HEK293T (cell line): Measurements from ENCODE around the gene PGBD5.

ENCODE experiments used
- FOXM1 ChIP-seq: fragments of 450-650 bp; IDR thresholded peaks from 2 replicates; pipeline ENCODE4 v1.6.1; 2017; ENCODE audit warnings: mild to moderate bottlenecking, borderline replicate concordance
- L3MBTL2 ChIP-seq: fragments of 450-650 bp; conservative IDR thresholded peaks from 2 replicates; pipeline ENCODE4 v1.6.1; 2016; ENCODE audit warnings: mild to moderate bottlenecking
- SP1 ChIP-seq: fragments of 450-650 bp; IDR thresholded peaks from 2 replicates; pipeline ENCODE4 v1.6.1; 2017
- TF ChIP-seq, protein P1 (sequence below): fragments of 450-650 bp; IDR thresholded peaks from 2 replicates; pipeline ENCODE4 v1.6.1; 2016

DNA sequence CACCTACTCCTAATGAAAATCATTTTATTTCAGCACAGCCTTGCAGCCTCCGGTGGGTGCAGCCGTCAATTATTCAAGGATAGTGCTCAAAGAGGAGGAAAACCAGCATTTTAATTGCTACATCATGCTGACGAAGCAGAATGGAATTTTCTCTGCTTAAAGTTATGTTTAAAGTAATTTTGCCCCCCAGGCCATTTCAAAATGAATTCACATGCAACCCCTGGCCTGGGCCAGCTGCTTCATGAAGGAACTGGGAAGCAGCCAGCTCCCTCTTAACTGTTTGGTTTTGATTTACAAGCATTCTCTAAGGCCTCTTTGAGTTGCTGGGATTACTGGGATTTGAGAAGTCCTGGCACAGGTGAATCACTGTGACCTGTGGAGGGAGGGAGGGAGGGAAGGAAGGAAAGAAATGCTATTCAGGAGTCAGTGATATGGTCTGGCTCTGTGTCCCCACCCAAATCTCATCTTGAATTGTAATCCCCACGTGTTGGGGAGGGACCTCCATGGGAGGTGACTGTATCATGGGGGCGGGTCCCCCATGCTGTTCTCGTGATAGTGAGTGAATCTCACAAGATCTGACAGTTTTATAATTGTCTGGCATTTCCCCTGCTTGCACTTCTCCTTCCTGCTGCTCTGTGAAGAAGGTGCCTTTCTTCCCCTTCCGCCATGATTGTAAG, 66.0 kb downstream of the PGBD5 start:
- TF ChIP-seq SP1 = no peak
- no peak for TF ChIP-seq FOXM1
- TF ChIP-seq, protein P1, sequence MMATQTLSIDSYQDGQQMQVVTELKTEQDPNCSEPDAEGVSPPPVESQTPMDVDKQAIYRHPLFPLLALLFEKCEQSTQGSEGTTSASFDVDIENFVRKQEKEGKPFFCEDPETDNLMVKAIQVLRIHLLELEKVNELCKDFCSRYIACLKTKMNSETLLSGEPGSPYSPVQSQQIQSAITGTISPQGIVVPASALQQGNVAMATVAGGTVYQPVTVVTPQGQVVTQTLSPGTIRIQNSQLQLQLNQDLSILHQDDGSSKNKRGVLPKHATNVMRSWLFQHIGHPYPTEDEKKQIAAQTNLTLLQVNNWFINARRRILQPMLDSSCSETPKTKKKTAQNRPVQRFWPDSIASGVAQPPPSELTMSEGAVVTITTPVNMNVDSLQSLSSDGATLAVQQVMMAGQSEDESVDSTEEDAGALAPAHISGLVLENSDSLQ = no peak
- no peak for TF ChIP-seq L3MBTL2
